ENCODE data around the gene OR7A17.

Gene OR7A17

GRCh38 chr19:14886032-14886431, at the start of gene OR7A17:
Gene OR7A17 (minus strand): TSS chr19:14886132. CDS start chr19:14881355, 4,777 bp downstream.
- DNase-seq (ENCODE audit: low spot score in 2 of 2) (no peak), ATAC-seq (ENCODE audit: low read depth) (no peak)
- H3K27me3 Mint-ChIP-seq, result peaks cover 5% of the 10 kb centered on the region
- H3K4me3 Mint-ChIP-seq, result peak within 1 kb of the TSS; percentile 45
- H3K4me1 Mint-ChIP-seq, result peaks cover 16% of the 10 kb centered on the region
- peak within 1 kb of the TSS; percentile 5 for H3K27ac Mint-ChIP-seq
- no peaks in the 10 kb centered on the region for H3K9me3 Mint-ChIP-seq
- H3K36me3 Mint-ChIP-seq, result no peaks in the 10 kb centered on the region

- H3K36me3 Mint-ChIP-seq, result peaks cover 2% of the 10 kb centered on the region
- H3K27ac Mint-ChIP-seq, result no peak overlapping the region
- DNase-seq (ENCODE audit: low spot score in 2 of 2), result no peak
- H3K4me1 Mint-ChIP-seq, result no peaks in the 10 kb centered on the region
- no peak for ATAC-seq (ENCODE audit: low read depth)
- peaks cover 6% of the 10 kb centered on the region for H3K9me3 Mint-ChIP-seq
- no peak overlapping the region for H3K4me3 Mint-ChIP-seq
- peaks cover 9% of the 10 kb centered on the region for H3K27me3 Mint-ChIP-seq
Observed at GRCh38 chr19:14933506-14933905, 47.6 kb upstream of the OR7A17 start.

GRCh38 chr19:14916848-14917247, 30.9 kb upstream of the OR7A17 start:
- H3K36me3 Mint-ChIP-seq, result no peaks in the 10 kb centered on the region
- peaks cover 15% of the 10 kb centered on the region for H3K27me3 Mint-ChIP-seq
- DNase-seq (ENCODE audit: low spot score in 2 of 2), result no peak
- H3K9me3 Mint-ChIP-seq, result peaks cover 10% of the 10 kb centered on the region
- no peak for ATAC-seq (ENCODE audit: low read depth)
- no peak overlapping the region for H3K27ac Mint-ChIP-seq
- no peak overlapping the region for H3K4me3 Mint-ChIP-seq
- H3K4me1 Mint-ChIP-seq, result no peaks in the 10 kb centered on the region

- no peak overlapping the region for H3K27ac Mint-ChIP-seq
- H3K4me3 Mint-ChIP-seq, result no peak overlapping the region
- H3K27me3 Mint-ChIP-seq, result peaks cover 15% of the 10 kb centered on the region
- H3K36me3 Mint-ChIP-seq, result no peaks in the 10 kb centered on the region
- H3K9me3 Mint-ChIP-seq, result peaks cover 10% of the 10 kb centered on the region
- DNase-seq (ENCODE audit: low spot score in 2 of 2) (no peak), ATAC-seq (ENCODE audit: low read depth) (no peak)
- H3K4me1 Mint-ChIP-seq, result no peaks in the 10 kb centered on the region
Observed at GRCh38 chr19:14915116-14915515, 29.2 kb upstream of the OR7A17 start.

- H3K4me3 Mint-ChIP-seq, result no peak overlapping the region
- no peaks in the 10 kb centered on the region for H3K9me3 Mint-ChIP-seq
- H3K27me3 Mint-ChIP-seq, result peaks cover 20% of the 10 kb centered on the region
- no peaks in the 10 kb centered on the region for H3K4me1 Mint-ChIP-seq
- H3K36me3 Mint-ChIP-seq, result no peaks in the 10 kb centered on the region
- DNase-seq (ENCODE audit: low spot score in 2 of 2) (no peak), ATAC-seq (ENCODE audit: low read depth) (no peak)
- H3K27ac Mint-ChIP-seq, result no peak overlapping the region
Observed at GRCh38 chr19:14906711-14907110, 20.8 kb upstream of the OR7A17 start.

- no peaks in the 10 kb centered on the region for H3K36me3 Mint-ChIP-seq
- no peak for ATAC-seq (ENCODE audit: low read depth)
- peaks cover 23% of the 10 kb centered on the region for H3K27me3 Mint-ChIP-seq
- no peak overlapping the region for H3K27ac Mint-ChIP-seq
- no peak for DNase-seq (ENCODE audit: low spot score in 2 of 2)
- no peaks in the 10 kb centered on the region for H3K9me3 Mint-ChIP-seq
- peaks cover 4% of the 10 kb centered on the region for H3K4me1 Mint-ChIP-seq
- no peak overlapping the region for H3K4me3 Mint-ChIP-seq
Observed at GRCh38 chr19:14901675-14902260, 15.8 kb upstream of the OR7A17 start.

- H3K4me3 Mint-ChIP-seq, result no peak overlapping the region
- no peaks in the 10 kb centered on the region for H3K9me3 Mint-ChIP-seq
- ATAC-seq (ENCODE audit: low read depth) (no peak), DNase-seq (ENCODE audit: low spot score in 2 of 2) (no peak)
- H3K4me1 Mint-ChIP-seq, result peaks cover 9% of the 10 kb centered on the region
- peaks cover 5% of the 10 kb centered on the region for H3K27me3 Mint-ChIP-seq
- H3K27ac Mint-ChIP-seq, result peak overlapping the region; percentile 83
- no peaks in the 10 kb centered on the region for H3K36me3 Mint-ChIP-seq
Observed at GRCh38 chr19:14890643-14891379, 4.9 kb upstream of the OR7A17 start.

- Mint-ChIP-seq H3K27me3 (peaks cover 5% of the 10 kb centered on the region), H3K4me1 (peaks cover 13% of the 10 kb centered on the region), H3K27ac (peak overlapping the region; percentile 83), H3K9me3 (no peaks in the 10 kb centered on the region), H3K36me3 (no peaks in the 10 kb centered on the region), H3K4me3 (no peak overlapping the region)
- ATAC-seq (ENCODE audit: low read depth) (no peak), DNase-seq (ENCODE audit: low spot score in 2 of 2) (no peak)
Observed at GRCh38 chr19:14889994-14890642, 4.2 kb upstream of the OR7A17 start.

GRCh38 chr19:14871619-14872230, 14.2 kb downstream of the OR7A17 start:
- Mint-ChIP-seq H3K27ac (no peak overlapping the region), H3K4me3 (no peak overlapping the region), H3K9me3 (no peaks in the 10 kb centered on the region), H3K27me3 (peaks cover 13% of the 10 kb centered on the region), H3K36me3 (no peaks in the 10 kb centered on the region), H3K4me1 (peaks cover 3% of the 10 kb centered on the region)
- peak; percentile 31 for ATAC-seq (ENCODE audit: low read depth)
- DNase-seq (ENCODE audit: low spot score in 2 of 2), result peak in 1 of 2 donors; percentile 28

GRCh38 chr19:14868497-14868896, 17.4 kb downstream of the OR7A17 start:
- DNase-seq (ENCODE audit: low spot score in 2 of 2), result no peak
- no peak overlapping the region for H3K4me3 Mint-ChIP-seq
- no peak for ATAC-seq (ENCODE audit: low read depth)
- H3K36me3 Mint-ChIP-seq, result no peaks in the 10 kb centered on the region
- H3K9me3 Mint-ChIP-seq, result no peaks in the 10 kb centered on the region
- peaks cover 18% of the 10 kb centered on the region for H3K27me3 Mint-ChIP-seq
- H3K27ac Mint-ChIP-seq, result no peak overlapping the region
- peaks cover 3% of the 10 kb centered on the region for H3K4me1 Mint-ChIP-seq

GRCh38 chr19:14848822-14849221, 37.1 kb downstream of the OR7A17 start, which contains the start of gene OR7A10:
Gene OR7A10 (minus strand): TSS chr19:14848922. CDS start chr19:14841877, 7,045 bp downstream.
- Mint-ChIP-seq H3K27ac (no peak within 1 kb of the TSS), H3K4me1 (no peaks in the 10 kb centered on the region), H3K9me3 (peaks cover 2% of the 10 kb centered on the region), H3K4me3 (no peak within 1 kb of the TSS), H3K27me3 (peaks cover 26% of the 10 kb centered on the region), H3K36me3 (peaks cover 1% of the 10 kb centered on the region)
- ATAC-seq (ENCODE audit: low read depth) (no peak), DNase-seq (ENCODE audit: low spot score in 2 of 2) (no peak)

GRCh38 chr19:14843578-14843977, 42.4 kb downstream of the OR7A17 start:
- Mint-ChIP-seq H3K4me3 (no peak overlapping the region), H3K27me3 (peaks cover 26% of the 10 kb centered on the region), H3K36me3 (peaks cover 1% of the 10 kb centered on the region), H3K4me1 (no peaks in the 10 kb centered on the region), H3K9me3 (peaks cover 2% of the 10 kb centered on the region), H3K27ac (no peak overlapping the region)
- DNase-seq (ENCODE audit: low spot score in 2 of 2) (no peak), ATAC-seq (ENCODE audit: low read depth) (no peak)

GRCh38 chr19:14843169-14843568, 42.8 kb downstream of the OR7A17 start:
- Mint-ChIP-seq H3K27me3 (peaks cover 24% of the 10 kb centered on the region), H3K27ac (no peak overlapping the region), H3K4me3 (no peak overlapping the region), H3K4me1 (no peaks in the 10 kb centered on the region), H3K9me3 (peaks cover 2% of the 10 kb centered on the region), H3K36me3 (peaks cover 1% of the 10 kb centered on the region)
- no peak for ATAC-seq (ENCODE audit: low read depth)
- no peak for DNase-seq (ENCODE audit: low spot score in 2 of 2)

- Mint-ChIP-seq H3K4me3 (no peak overlapping the region), H3K27ac (no peak overlapping the region), H3K4me1 (no peaks in the 10 kb centered on the region), H3K36me3 (no peaks in the 10 kb centered on the region), H3K27me3 (peaks cover 22% of the 10 kb centered on the region), H3K9me3 (no peaks in the 10 kb centered on the region)
- no peak for DNase-seq (ENCODE audit: low spot score in 2 of 2)
- ATAC-seq (ENCODE audit: low read depth), result no peak
Observed at GRCh38 chr19:14840206-14840605, 45.7 kb downstream of the OR7A17 start.

Data from memory B cell (primary cell).